GM12872 (cell line): ENCODE results near the gene FASTKD3.

Experiments used
- CTCF ChIP-seq: IDR thresholded peaks from 3 replicates; pipeline ENCODE4 v1.5.1; 2011; ENCODE audit warnings: low read depth, mild to moderate bottlenecking, low read length, moderate library complexity; ENCODE audit not compliant: insufficient read depth

The FASTKD3 gene

GRCh38 chr5:7813007-7813406 lies 55.8 kb downstream of the FASTKD3 start:
- TF ChIP-seq CTCF, result no peak

DNA sequence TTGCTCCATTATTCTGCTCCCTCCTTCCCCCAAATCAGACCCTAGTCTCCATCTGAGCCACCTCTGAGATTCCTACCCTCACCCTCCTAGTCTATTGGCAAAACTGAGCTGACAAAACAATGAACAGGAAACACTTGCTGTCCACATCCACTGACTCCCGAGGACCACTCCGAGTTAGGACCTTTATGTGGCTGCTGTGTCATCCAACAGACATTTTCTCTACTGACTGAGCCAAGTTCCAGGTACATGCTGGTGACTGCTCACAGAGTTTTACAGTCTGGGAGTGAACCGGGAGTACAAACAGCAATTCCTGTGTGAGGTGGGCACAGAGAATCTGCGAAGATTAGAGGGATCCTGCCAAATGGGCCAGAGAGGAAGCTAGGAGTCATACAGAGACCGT lies 57.1 kb downstream of the FASTKD3 start:
- TF ChIP-seq CTCF, result no peak
